ENCODE data around the gene SAXO2.
"Not testable (repeated sequence)": the region's sequence is repeated elsewhere in the genome, so short reads cannot be mapped to it uniquely, and the experiment has no call there.

GRCh38 chr15:82313951-82314768 is 51.5 kb downstream of the SAXO2 start:
- not testable (repeated sequence) for TF ChIP-seq RARB (CRISPR knock-in tag; IDR thresholded peaks at IDR 0.05); PPARA (CRISPR knock-in tag; IDR thresholded peaks at IDR 0.05; ENCODE audit: borderline replicate concordance); ZNF8 (CRISPR knock-in tag; IDR thresholded peaks at IDR 0.05); CSRNP3 (CRISPR knock-in tag; IDR thresholded peaks at IDR 0.05); ISL1 (CRISPR knock-in tag; IDR thresholded peaks at IDR 0.05); ZNF565 (CRISPR knock-in tag; conservative IDR thresholded peaks at IDR 0.05; ENCODE audit: low read depth); ESRRG (CRISPR knock-in tag; IDR thresholded peaks at IDR 0.05); GLIS3 (CRISPR knock-in tag; IDR thresholded peaks at IDR 0.05); CREB5 (CRISPR knock-in tag; IDR thresholded peaks at IDR 0.05; ENCODE audit: low read depth); TOX (CRISPR knock-in tag; IDR thresholded peaks at IDR 0.05; ENCODE audit: borderline replicate concordance); ARNTL (CRISPR knock-in tag; IDR thresholded peaks at IDR 0.05; ENCODE audit: borderline replicate concordance, low read depth)

Data from SK-N-SH treated with all-trans-retinoic acid at 6 μM for 48 hours (cell line).